ENCODE measurements around the gene GAB2.
"Not testable (repeated sequence)": the region's sequence is repeated elsewhere in the genome, so short reads cannot be mapped to it uniquely, and the experiment has no call there.

DNA sequence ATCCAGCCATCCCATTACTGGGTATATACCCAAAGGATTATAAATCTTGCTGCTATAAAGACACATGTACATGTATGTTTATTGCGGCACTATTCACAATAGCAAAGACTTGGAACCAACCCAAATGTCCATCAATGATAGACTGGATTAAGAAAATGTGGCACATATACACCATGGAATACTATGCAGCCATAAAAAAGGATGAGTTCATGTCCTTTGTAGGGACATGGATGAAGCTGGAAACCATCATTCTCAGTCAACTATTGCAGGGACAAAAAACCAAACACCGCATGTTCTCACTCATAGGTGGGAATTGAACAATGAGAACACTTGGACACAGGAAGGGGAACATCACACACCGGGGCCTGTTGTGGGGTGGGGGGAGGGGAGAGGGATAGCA, 59.7 kb downstream of the GAB2 start:
- TF ChIP-seq, protein P1, sequence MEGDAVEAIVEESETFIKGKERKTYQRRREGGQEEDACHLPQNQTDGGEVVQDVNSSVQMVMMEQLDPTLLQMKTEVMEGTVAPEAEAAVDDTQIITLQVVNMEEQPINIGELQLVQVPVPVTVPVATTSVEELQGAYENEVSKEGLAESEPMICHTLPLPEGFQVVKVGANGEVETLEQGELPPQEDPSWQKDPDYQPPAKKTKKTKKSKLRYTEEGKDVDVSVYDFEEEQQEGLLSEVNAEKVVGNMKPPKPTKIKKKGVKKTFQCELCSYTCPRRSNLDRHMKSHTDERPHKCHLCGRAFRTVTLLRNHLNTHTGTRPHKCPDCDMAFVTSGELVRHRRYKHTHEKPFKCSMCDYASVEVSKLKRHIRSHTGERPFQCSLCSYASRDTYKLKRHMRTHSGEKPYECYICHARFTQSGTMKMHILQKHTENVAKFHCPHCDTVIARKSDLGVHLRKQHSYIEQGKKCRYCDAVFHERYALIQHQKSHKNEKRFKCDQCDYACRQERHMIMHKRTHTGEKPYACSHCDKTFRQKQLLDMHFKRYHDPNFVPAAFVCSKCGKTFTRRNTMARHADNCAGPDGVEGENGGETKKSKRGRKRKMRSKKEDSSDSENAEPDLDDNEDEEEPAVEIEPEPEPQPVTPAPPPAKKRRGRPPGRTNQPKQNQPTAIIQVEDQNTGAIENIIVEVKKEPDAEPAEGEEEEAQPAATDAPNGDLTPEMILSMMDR (IDR thresholded peaks at IDR 0.05) = not testable (repeated sequence)
- not testable (repeated sequence) for TF ChIP-seq POLR2A (IDR thresholded peaks at IDR 0.05)

Measured in lower leg skin (tissue), 3 donors.